GM18951 (cell line): Measurements from ENCODE around the gene PPP1R16B.

Experiments used
- POLR2A ChIP-seq: IDR thresholded peaks from 4 replicates; pipeline ENCODE4 v1.6.1; 2011; ENCODE audit warnings: mild to moderate bottlenecking; ENCODE audit not compliant: insufficient read length, insufficient read depth; ENCODE audit errors: extremely low read depth
- in situ Hi-C: fragments of 300-500 bp; cut with MboI; formaldehyde crosslinking; loops from one replicate; pipeline ENCODE4 v1.12.0; 2022; ENCODE audit warnings: low sequenced_read_pairs, mixed read lengths, inconsistent platforms; ENCODE audit not compliant: unreplicated experiment

Gene PPP1R16B

GRCh38 chr20:38900606-38901005, 95.1 kb downstream of the PPP1R16B start:
- TF ChIP-seq POLR2A: no peak
- in situ Hi-C loops: loop anchor here (10.0 kb wide), 1 partner anchor 256 kb away; no protein-coding TSS in a partner anchor

GRCh38 chr20:38902601-38903000, 97.1 kb downstream of the PPP1R16B start:
- TF ChIP-seq POLR2A: no peak
- in situ Hi-C loops: loop anchor here (10.0 kb wide), 1 partner anchor 258 kb away; no protein-coding TSS in a partner anchor

GRCh38 chr20:38903335-38903734, 97.8 kb downstream of the PPP1R16B start:
- no peak for TF ChIP-seq POLR2A
- in situ Hi-C loops: loop anchor here (10.0 kb wide), 1 partner anchor 259 kb away; no protein-coding TSS in a partner anchor

GRCh38 chr20:38905375-38905774, 99.9 kb downstream of the PPP1R16B start:
- no peak for TF ChIP-seq POLR2A
- in situ Hi-C loops: loop anchor here (10.0 kb wide), 1 partner anchor 261 kb away; no protein-coding TSS in a partner anchor

- no peak for TF ChIP-seq POLR2A
- in situ Hi-C loops: loop anchor here (10.0 kb wide), 1 partner anchor 263 kb away; no protein-coding TSS in a partner anchor
Measured at GRCh38 chr20:38907918-38908677, 102.6 kb downstream of the PPP1R16B start.

- in situ Hi-C loops: no loop called here
- no peak for TF ChIP-seq POLR2A
Measured at GRCh38 chr20:38915355-38915754, 109.9 kb downstream of the PPP1R16B start.

- no peak for TF ChIP-seq POLR2A
- in situ Hi-C loops: no loop called here
Measured at GRCh38 chr20:38917657-38918056, 112.2 kb downstream of the PPP1R16B start.

- TF ChIP-seq POLR2A: no peak
- in situ Hi-C loops: no loop called here
Measured at GRCh38 chr20:38918172-38918571, 112.7 kb downstream of the PPP1R16B start.

GRCh38 chr20:38919683-38920082, 114.2 kb downstream of the PPP1R16B start:
- in situ Hi-C loops: no loop called here
- TF ChIP-seq POLR2A: no peak

- no peak for TF ChIP-seq POLR2A
- in situ Hi-C loops: no loop called here
Measured at GRCh38 chr20:38920411-38920810, 114.9 kb downstream of the PPP1R16B start.

- TF ChIP-seq POLR2A: no peak
- in situ Hi-C loops: no loop called here
Measured at GRCh38 chr20:38920851-38921250, 115.4 kb downstream of the PPP1R16B start.

GRCh38 chr20:38924718-38925117, 119.2 kb downstream of the PPP1R16B start:
- in situ Hi-C loops: no loop called here
- TF ChIP-seq POLR2A: no peak

GRCh38 chr20:38926142-38926933, 120.8 kb downstream of the PPP1R16B start, which contains the start of gene FAM83D:
Gene FAM83D (plus strand): TSS chr20:38926417. CDS start chr20:38926443, 26 bp downstream.
- in situ Hi-C loops: no loop called here

GRCh38 chr20:38926934-38927616, 121.6 kb downstream of the PPP1R16B start:
- in situ Hi-C loops: no loop called here
- TF ChIP-seq POLR2A: no peak

More at GRCh38 chr20:38926142-38926933, 120.8 kb downstream of the PPP1R16B start, which contains the start of gene FAM83D:
- peak; percentile 97 for TF ChIP-seq POLR2A
